DMS79 treated with DMSO at 0.1 percent for 48 hours (cell line): ENCODE measurements around the gene FSTL4.

Source experiments
- DNase-seq: peaks from one replicate; lab custom pipeline; 2025; lab: John Stamatoyannopoulos, UW

FSTL4 gene

GRCh38 chr5:133514456-133514855, 97.9 kb downstream of the FSTL4 start:
- no peak for DNase-seq

GRCh38 chr5:133512896-133513295, 99.4 kb downstream of the FSTL4 start:
- no peak for DNase-seq

- no peak for DNase-seq
Observed at GRCh38 chr5:133511653-133512235, 100.6 kb downstream of the FSTL4 start.

- DNase-seq: no peak
Observed at GRCh38 chr5:133510634-133511262, 101.6 kb downstream of the FSTL4 start.

GRCh38 chr5:133509742-133510079, 102.6 kb downstream of the FSTL4 start:
- no peak for DNase-seq

GRCh38 chr5:133508845-133509741, 103.2 kb downstream of the FSTL4 start:
- DNase-seq: no peak

GRCh38 chr5:133508331-133508730, 104.0 kb downstream of the FSTL4 start:
- no peak for DNase-seq

- no peak for DNase-seq
Observed at GRCh38 chr5:133506181-133506580, 106.2 kb downstream of the FSTL4 start.

GRCh38 chr5:133503511-133503910, 108.8 kb downstream of the FSTL4 start:
- DNase-seq: no peak

- peak; percentile 8 for DNase-seq
Observed at GRCh38 chr5:133499895-133500294, 112.4 kb downstream of the FSTL4 start.

- DNase-seq: no peak
Observed at GRCh38 chr5:133497608-133498348, 114.6 kb downstream of the FSTL4 start.

GRCh38 chr5:133496631-133497030, 115.7 kb downstream of the FSTL4 start:
- no peak for DNase-seq

- no peak for DNase-seq
Observed at GRCh38 chr5:133494923-133495246, 117.5 kb downstream of the FSTL4 start.

- DNase-seq: no peak
Observed at GRCh38 chr5:133494232-133494922, 118.0 kb downstream of the FSTL4 start.

GRCh38 chr5:133489632-133490031, 122.7 kb downstream of the FSTL4 start:
- no peak for DNase-seq

GRCh38 chr5:133487093-133487492, 125.2 kb downstream of the FSTL4 start:
- no peak for DNase-seq

- no peak for DNase-seq
Observed at GRCh38 chr5:133485468-133485867, 126.9 kb downstream of the FSTL4 start.

- no peak for DNase-seq
Observed at GRCh38 chr5:133483406-133484090, 128.8 kb downstream of the FSTL4 start.

GRCh38 chr5:133482028-133482427, 130.3 kb downstream of the FSTL4 start:
- no peak for DNase-seq

- DNase-seq: no peak
Observed at GRCh38 chr5:133480866-133481265, 131.5 kb downstream of the FSTL4 start.

- no peak for DNase-seq
Observed at GRCh38 chr5:133480366-133480765, 132.0 kb downstream of the FSTL4 start.
